ENCODE measurements around the gene YTHDF1. TPM values are rescaled to one million over a fixed set of nuclear protein-coding genes. Genes with fewer than 3 reads are reported as not detected.
"Not testable (repeated sequence)": the region's sequence is repeated elsewhere in the genome, so short reads cannot be mapped to it uniquely, and the experiment has no call there.

YTHDF1 gene
- total RNA-seq, 4 donors from 2014 or later = 21.2 to 49.6 (median 25.8) TPM

GRCh38 chr20:63223121-63223825, 7.3 kb upstream of the YTHDF1 start:
- ATAC-seq (ENCODE audit: low FRiP score) = no peak
- no peak for DNase-seq (ENCODE audit: low spot score)
- no peak for TF ChIP-seq CTCF (IDR thresholded peaks at IDR 0.05)

GRCh38 chr20:63222541-63222940, 6.6 kb upstream of the YTHDF1 start:
- DNase-seq (ENCODE audit: low spot score) (no peak), ATAC-seq (ENCODE audit: low FRiP score) (no peak)
- no peak for TF ChIP-seq CTCF (IDR thresholded peaks at IDR 0.05)

DNA sequence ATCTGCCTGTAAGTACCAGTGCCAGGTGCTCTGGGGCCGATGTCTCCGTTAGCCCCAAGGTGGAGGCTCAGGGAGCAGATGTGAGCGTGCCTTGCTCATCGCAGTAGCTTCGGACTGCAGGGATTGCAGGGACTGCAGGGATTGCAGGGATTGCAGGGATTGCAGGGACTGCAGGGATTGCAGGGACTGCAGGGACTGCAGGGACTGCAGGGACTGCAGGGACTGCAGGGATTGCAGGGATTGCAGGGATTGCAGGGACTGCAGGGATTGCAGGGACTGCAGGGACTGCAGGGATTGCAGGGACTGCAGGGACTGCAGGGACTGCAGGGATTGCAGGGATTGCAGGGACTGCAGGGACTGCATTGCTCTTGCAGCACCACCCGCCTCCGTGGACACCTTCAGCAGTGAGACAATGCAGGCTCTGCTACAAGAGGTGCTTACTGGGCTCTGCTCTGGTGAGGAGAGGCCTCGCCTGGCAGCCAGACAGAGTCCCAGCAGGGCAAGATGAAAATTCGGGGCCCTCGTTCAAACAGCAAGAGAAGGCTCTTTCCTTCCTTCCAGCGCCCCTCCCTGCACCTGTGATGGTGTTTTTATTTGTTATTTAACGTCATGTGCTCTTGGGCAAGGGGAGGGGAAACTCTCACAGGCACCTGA, 5.6 kb upstream of the YTHDF1 start:
- not testable (repeated sequence) for ATAC-seq (ENCODE audit: low FRiP score); DNase-seq (ENCODE audit: low spot score)

DNA sequence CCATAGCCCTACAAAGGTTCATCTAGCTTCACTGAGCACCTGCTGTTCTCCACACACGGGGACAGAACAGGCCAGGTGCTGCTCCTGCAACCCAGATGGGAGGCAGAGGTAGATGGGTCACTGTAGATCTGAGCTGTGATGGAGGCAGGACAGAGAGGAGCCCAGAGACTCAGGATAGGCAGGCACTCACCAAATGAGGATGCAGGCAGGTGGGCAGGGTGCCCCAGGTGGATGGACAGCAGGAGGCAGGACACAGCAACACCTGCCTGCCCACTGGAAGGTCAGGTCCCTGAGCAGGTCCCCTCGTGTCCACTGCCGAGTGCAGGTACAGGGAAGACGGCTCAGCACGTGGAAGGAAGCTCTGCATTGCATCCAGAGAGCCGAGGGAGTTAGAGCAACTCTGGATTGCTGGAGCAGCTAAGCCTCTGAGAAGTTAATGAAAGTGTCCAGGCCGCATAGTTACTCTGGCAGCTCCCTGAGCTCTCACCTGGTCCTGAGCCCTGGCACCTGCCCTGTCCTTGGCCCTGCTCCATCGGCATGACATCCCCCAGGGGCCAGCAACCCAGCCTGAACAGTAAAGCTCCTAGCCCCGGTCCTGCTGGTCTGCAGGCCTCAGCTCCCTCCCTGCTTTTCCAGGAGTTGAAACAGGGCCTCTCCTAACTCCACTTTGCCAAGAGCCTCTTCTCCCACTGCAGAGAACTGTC, 4.9 kb upstream of the YTHDF1 start:
- DNase-seq (ENCODE audit: low spot score) = no peak
- no peak for ATAC-seq (ENCODE audit: low FRiP score)
- TF ChIP-seq CTCF (IDR thresholded peaks at IDR 0.05) = no peak

DNA sequence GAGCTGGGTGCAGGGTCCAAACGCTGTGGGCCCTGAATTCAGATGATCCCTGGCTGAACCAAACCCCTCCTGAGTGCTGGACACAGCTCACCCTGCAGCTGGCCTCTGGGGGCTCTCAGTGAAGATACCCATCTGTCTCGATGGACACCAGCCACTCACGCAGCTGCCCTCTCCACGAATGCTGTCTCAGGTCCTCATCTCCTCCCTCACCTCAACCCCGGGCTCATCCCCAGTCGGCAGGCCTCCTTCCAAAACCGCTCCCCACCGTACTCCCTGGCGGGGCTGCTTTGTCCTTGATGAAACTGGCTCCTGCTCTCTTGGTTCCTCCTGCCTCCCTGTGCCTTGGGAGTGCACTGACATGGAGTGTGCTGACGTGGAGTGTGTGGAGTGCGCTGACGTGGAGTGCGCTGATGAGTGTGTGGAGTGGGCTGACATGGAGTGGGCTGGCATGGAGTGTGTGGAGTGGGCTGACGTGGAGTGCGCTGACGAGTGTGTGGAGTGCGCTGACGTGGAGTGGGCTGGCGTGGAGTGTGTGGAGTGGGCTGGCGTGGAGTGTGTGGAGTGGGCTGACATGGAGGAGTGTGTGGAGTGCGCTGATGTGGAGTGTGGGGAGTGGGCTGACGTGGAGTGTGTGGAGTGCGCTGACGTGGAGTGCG, 4.1 kb upstream of the YTHDF1 start:
- TF ChIP-seq CTCF (IDR thresholded peaks at IDR 0.05) = no peak
- DNase-seq (ENCODE audit: low spot score) = no peak
- ATAC-seq (ENCODE audit: low FRiP score) = no peak

- no peak for TF ChIP-seq CTCF (IDR thresholded peaks at IDR 0.05)
- no peak for ATAC-seq (ENCODE audit: low FRiP score)
- DNase-seq (ENCODE audit: low spot score) = no peak
Observed at GRCh38 chr20:63219447-63219821, 3.5 kb upstream of the YTHDF1 start.

DNA sequence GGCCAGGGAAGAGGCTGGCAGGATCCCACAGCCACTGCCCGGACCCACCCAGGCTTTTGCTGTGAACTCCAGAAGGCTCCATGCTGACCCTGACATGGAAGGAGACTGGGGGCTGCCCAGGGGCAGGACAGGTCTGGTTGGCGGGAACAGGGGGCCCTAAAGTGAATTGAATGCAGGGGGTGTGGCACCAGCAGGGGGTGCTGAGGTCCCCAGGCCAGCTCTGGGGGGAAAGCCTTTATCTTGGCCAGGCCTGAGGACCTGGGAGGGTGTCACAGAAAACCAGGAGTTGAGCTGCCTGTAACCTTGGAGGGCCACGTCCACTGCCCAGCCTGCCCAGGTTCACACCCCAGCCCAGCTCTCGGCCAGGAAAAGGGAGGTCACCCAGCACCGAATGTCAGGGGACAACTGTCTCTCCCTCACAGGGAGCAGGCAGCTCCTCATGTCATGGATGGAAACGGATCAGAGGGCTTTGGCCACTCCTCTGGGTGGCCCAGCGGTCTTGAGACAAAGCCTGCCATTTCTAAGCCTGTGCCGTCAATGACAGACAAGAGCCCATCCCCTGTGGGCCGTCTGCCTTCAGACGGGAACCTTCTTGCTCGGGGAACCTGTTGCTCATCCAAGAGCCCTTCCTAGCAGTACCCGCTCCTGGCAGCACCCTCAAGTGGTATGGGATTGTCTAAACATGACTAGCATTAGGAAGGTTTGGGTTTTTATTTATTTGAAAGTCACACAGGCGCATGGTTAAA, 2.9 kb upstream of the YTHDF1 start:
- no peak for TF ChIP-seq CTCF (IDR thresholded peaks at IDR 0.05)
- ATAC-seq (ENCODE audit: low FRiP score) (no peak), DNase-seq (ENCODE audit: low spot score) (no peak)

Measured in omental fat pad (tissue), 4 donors.